Activated naive CD8-positive, alpha-beta T cell treated with anti-CD3 and anti-CD28 coated beads, Interleukin-2, amount 50 U/mL, for 24 hours (primary cell): ENCODE results near the gene INTS2.

Experiments
- ATAC-seq: fragments of 150-1000 bp; cut with Tn5 transposase; one replicate; pipeline ENCODE4 v1.10.0; 2021
- DNase-seq: peaks from one replicate; pipeline ENCODE4 v3.0.0; 2021
- H3K27ac Mint-ChIP-seq: one replicate; pipeline ENCODE4 v1.8.0; 2021; ENCODE audit warnings: mild to moderate bottlenecking, mixed read lengths
- H3K27me3 Mint-ChIP-seq: one replicate; pipeline ENCODE4 v1.8.0; 2021; ENCODE audit warnings: mixed read lengths
- H3K36me3 Mint-ChIP-seq: one replicate; pipeline ENCODE4 v1.8.0; 2021; ENCODE audit warnings: low read depth, mixed read lengths
- H3K4me1 Mint-ChIP-seq: one replicate; pipeline ENCODE4 v1.8.0; 2021; ENCODE audit warnings: mixed read lengths
- H3K4me3 Mint-ChIP-seq: one replicate; pipeline ENCODE4 v1.8.0; 2021; ENCODE audit warnings: mild to moderate bottlenecking, moderate library complexity, mixed read lengths
- H3K9me3 Mint-ChIP-seq: one replicate; pipeline ENCODE4 v1.8.0; 2021; ENCODE audit warnings: mixed read lengths

INTS2 gene

DNA sequence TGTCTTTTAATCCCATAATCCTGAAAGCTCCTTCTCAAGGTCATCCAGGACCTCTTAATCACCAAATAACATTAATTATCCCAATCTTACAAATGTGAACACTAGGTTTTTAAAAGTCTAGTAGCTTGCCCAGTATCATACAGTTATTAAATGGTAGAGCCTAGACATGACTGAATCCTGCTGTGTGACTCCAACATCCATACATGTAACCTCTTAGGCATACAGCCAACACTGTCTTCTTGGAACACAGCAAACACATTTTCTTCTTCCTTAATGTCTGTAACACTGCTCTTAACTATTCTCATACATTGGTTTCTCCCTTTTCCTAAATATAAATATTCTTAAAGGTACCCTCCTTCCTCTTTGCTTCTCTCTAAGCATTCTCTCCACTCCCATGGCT, 78.1 kb downstream of the INTS2 start:
- DNase-seq (no peak), ATAC-seq (no peak)
- H3K27me3 Mint-ChIP-seq, result no peaks in the 10 kb centered on the region
- no peak overlapping the region for H3K4me3 Mint-ChIP-seq
- no peaks in the 10 kb centered on the region for H3K4me1 Mint-ChIP-seq
- no peak overlapping the region for H3K27ac Mint-ChIP-seq
- H3K36me3 Mint-ChIP-seq, result peaks cover 35% of the 10 kb centered on the region
- H3K9me3 Mint-ChIP-seq, result no peaks in the 10 kb centered on the region

DNA sequence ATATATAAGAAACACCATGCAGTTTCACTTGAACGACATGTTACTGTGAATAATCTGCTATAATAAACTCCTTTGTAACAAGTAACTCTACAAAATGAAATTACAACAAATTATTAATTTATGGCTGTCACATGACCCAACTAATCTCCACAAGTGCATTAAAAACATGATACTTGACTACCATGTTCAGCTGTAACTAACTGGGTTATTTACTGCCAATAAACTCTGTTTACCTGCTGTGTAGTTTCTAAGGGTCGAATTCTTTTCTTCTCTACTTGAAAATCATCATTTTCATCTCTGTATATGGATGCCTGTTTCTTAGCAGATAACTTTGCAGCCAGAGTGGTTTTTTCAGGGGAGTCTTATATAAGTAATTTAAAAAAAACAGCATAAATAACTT, 78.9 kb downstream of the INTS2 start:
- H3K9me3 Mint-ChIP-seq, result no peaks in the 10 kb centered on the region
- peaks cover 38% of the 10 kb centered on the region for H3K36me3 Mint-ChIP-seq
- H3K27me3 Mint-ChIP-seq, result no peaks in the 10 kb centered on the region
- H3K4me3 Mint-ChIP-seq, result no peak overlapping the region
- no peaks in the 10 kb centered on the region for H3K4me1 Mint-ChIP-seq
- DNase-seq, result no peak
- no peak for ATAC-seq
- H3K27ac Mint-ChIP-seq, result no peak overlapping the region

DNA sequence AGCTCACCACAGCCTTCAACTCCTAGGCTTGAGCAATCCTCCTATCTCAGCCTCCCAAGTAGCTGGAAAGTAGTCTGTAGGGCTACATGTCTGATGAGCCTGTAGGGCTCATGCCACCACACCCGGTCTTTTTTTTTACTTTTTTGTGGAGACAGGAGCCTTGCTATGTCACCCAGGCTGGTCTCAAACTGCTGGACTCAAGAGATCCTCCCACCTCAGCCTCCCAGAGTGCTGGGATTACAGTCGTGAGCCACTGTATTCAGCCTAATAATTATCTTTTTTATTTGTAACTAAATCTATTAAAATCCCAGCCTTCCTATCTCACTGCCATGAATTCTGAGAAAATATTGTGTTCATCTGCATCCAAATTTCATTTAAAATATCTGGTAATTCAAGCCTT, 79.5 kb downstream of the INTS2 start:
- peaks cover 37% of the 10 kb centered on the region for H3K36me3 Mint-ChIP-seq
- no peak overlapping the region for H3K27ac Mint-ChIP-seq
- no peaks in the 10 kb centered on the region for H3K4me1 Mint-ChIP-seq
- no peaks in the 10 kb centered on the region for H3K27me3 Mint-ChIP-seq
- ATAC-seq (no peak), DNase-seq (no peak)
- H3K4me3 Mint-ChIP-seq, result no peak overlapping the region
- no peaks in the 10 kb centered on the region for H3K9me3 Mint-ChIP-seq

DNA sequence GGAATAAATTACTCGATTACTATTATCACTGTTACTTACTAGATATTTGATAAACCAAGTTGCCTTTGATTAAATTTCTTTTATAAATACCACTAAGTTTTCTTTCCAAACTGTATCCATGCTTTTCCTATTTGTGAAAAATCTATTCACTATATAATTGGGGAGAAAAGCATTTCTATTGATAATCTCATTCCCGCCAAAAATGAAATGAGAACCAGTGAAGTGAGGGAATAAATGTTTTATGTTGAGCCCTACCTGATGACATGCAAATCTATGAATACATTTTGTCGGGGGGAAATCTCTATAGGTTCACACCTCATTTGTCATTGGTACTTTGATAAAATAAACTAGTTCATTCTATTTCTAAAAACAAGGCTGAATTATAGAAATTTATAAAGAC, 80.1 kb downstream of the INTS2 start:
- ATAC-seq (no peak), DNase-seq (no peak)
- Mint-ChIP-seq H3K27ac (no peak overlapping the region), H3K4me1 (no peaks in the 10 kb centered on the region), H3K4me3 (no peak overlapping the region), H3K27me3 (no peaks in the 10 kb centered on the region), H3K9me3 (no peaks in the 10 kb centered on the region), H3K36me3 (peaks cover 40% of the 10 kb centered on the region)

DNA sequence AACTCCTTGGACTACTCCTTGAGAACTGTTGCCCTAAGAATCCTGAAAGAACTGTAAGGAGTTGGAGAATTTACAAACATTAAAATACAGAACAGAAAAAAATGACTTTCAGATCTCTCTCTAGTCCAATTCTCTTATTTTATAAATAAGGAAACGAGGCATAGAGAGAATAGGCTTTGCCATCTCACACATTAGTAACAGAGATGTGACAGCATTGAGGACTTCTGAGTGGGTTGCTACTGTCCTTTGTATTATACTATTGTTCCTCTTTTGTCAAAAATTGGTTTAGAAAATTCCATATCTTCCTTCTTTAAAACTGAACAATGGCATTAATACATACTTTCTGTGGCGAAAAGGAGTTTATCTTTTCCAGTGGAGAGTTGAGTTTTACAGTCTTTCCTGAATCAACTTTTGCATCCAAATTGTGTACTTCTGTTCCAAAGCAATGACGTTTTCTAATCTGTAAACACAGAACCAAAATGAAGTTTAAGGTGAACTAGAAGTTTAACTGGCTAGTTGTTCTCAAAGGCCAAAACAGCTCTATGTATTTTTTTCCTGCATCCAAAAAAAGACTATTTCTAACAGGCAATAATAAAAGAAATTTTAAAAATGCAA, 80.9 kb downstream of the INTS2 start:
- DNase-seq (no peak), ATAC-seq (no peak)
- Mint-ChIP-seq H3K4me3 (no peak overlapping the region), H3K4me1 (no peaks in the 10 kb centered on the region), H3K27me3 (no peaks in the 10 kb centered on the region), H3K9me3 (no peaks in the 10 kb centered on the region), H3K27ac (no peak overlapping the region), H3K36me3 (peaks cover 35% of the 10 kb centered on the region)

DNA sequence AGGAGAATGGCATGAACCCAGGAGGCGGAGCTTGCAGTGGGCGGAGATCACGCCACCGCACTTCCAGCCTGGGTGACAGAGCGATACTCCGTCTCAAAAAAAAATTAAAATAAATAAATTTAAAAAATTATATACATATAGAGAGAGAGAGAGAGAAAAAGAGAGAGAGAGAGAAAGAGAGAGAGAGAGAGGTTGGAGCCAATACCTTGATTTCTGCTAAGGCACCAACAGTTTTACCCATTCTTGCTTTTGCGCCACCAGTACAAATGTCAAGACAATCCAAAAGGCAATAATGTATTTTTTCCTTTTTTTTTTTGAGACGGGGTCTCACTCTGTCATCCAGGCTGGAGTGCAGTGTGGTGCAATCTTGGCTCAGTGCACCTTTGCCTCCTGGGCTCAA, 81.7 kb downstream of the INTS2 start:
- H3K9me3 Mint-ChIP-seq, result no peaks in the 10 kb centered on the region
- no peaks in the 10 kb centered on the region for H3K4me1 Mint-ChIP-seq
- no peaks in the 10 kb centered on the region for H3K27me3 Mint-ChIP-seq
- no peak overlapping the region for H3K4me3 Mint-ChIP-seq
- H3K27ac Mint-ChIP-seq, result no peak overlapping the region
- DNase-seq (no peak), ATAC-seq (no peak)
- peaks cover 34% of the 10 kb centered on the region for H3K36me3 Mint-ChIP-seq

DNA sequence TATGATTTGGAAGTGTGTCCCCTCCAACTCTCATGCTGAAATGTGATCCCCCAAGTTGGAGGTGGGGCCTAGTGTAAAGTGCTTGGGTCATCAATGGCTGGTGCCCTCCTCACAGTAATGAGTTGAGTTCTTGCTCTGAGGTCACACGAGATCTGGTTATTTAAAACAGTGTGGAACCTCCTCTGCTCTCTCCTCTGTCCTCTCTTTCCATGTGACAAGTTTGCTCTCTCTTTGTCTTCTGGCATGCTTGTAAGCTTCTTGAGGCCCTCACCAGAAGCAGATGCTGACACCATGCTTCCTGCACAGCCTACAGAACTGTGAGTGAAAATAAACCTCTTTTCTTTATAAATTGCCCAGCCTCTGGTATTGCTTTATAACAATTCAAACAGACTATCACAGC, 84.3 kb downstream of the INTS2 start:
- Mint-ChIP-seq H3K9me3 (no peaks in the 10 kb centered on the region), H3K27ac (no peak overlapping the region), H3K4me1 (no peaks in the 10 kb centered on the region), H3K4me3 (no peak overlapping the region), H3K27me3 (no peaks in the 10 kb centered on the region), H3K36me3 (peaks cover 28% of the 10 kb centered on the region)
- no peak for DNase-seq
- ATAC-seq, result no peak

DNA sequence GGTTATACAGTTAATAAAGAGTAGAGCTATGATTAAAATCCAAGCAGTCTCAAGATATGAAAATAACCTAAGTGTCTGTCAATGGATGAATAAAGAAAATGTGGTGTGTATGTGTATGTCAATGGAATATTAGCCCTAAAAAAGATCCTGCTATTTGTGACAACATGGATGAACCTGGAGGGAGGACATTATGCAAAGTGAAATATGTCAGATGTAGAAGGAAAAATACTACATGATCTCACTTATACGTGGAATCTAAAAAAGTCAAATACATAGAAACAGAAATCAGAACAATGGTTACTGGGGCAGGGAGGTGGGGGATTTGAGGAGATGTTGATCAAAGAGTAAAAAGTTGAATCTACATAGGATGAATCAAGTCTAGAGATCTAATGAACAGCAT, 84.9 kb downstream of the INTS2 start:
- Mint-ChIP-seq H3K36me3 (peaks cover 28% of the 10 kb centered on the region), H3K4me3 (no peak overlapping the region), H3K27ac (no peak overlapping the region), H3K9me3 (no peaks in the 10 kb centered on the region), H3K4me1 (no peaks in the 10 kb centered on the region), H3K27me3 (no peaks in the 10 kb centered on the region)
- DNase-seq, result no peak
- ATAC-seq, result no peak

DNA sequence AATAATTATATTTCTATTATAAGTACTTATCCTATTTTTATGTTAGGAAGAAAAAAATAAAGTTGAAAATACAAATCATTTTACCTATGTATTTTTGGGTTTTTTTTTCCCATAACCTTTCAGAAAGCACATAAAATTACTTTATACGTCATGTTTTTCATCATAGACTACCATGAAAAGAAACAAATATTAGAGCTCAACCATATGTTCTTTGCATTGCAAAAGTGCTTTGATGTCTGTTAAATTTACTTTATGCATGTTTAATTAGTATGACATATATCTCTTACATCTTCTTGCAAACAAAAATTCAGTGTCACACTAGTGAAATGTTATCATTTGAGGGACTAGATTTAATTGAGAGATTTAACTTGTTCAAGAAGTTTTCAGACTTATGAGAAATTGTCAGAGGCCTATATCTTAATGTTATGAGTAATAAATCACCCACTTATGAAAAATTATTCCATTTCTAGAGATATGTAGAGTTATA, 88.4 kb downstream of the INTS2 start:
- Mint-ChIP-seq H3K9me3 (no peaks in the 10 kb centered on the region), H3K4me1 (no peaks in the 10 kb centered on the region), H3K4me3 (no peak overlapping the region), H3K27me3 (no peaks in the 10 kb centered on the region), H3K27ac (no peak overlapping the region), H3K36me3 (peaks cover 12% of the 10 kb centered on the region)
- no peak for ATAC-seq
- no peak for DNase-seq

DNA sequence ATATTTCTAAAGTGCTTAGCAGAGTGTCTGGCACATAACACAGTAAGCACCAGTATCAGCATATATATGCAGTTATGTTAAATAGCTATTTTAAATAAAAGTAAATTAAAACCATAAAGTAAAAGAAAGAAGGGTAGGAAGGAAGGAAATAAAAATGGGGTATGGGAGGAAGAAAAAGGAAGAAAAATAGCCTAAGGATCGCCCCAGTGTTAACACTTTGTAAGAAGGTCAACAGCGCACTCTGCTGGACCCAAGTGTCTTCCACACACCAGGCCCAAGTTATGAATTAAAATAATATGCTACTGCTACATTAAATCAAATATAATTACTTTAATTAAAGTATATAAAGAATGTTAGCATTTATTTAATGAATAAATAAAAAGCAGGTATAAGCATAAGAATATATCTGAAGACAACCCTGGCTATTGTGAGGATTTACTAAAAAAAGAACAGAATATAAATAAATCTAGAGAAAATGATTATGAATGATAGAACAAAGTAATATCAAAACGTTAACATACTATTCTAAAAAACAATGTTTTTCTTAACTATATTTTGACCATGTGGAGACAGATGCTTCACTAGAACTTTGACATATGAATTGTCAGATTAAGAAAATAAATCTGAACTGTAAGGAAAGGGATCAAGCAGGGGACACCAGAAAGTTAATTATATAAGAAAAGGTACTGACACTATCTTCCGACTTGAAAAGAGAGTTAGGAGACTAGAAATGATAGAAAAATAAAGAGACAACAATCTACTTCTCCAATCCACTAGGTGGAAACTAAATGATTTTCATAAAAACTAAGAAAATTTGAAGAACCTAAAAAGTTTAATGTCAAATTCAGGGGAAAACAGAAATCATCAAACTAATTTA, 90.4 kb downstream of the INTS2 start:
- no peaks in the 10 kb centered on the region for H3K4me1 Mint-ChIP-seq
- peak; percentile 48 for DNase-seq
- ATAC-seq, result peak; percentile 43
- no peaks in the 10 kb centered on the region for H3K36me3 Mint-ChIP-seq
- H3K27ac Mint-ChIP-seq, result no peak overlapping the region
- H3K4me3 Mint-ChIP-seq, result no peak overlapping the region
- no peaks in the 10 kb centered on the region for H3K9me3 Mint-ChIP-seq
- no peaks in the 10 kb centered on the region for H3K27me3 Mint-ChIP-seq

DNA sequence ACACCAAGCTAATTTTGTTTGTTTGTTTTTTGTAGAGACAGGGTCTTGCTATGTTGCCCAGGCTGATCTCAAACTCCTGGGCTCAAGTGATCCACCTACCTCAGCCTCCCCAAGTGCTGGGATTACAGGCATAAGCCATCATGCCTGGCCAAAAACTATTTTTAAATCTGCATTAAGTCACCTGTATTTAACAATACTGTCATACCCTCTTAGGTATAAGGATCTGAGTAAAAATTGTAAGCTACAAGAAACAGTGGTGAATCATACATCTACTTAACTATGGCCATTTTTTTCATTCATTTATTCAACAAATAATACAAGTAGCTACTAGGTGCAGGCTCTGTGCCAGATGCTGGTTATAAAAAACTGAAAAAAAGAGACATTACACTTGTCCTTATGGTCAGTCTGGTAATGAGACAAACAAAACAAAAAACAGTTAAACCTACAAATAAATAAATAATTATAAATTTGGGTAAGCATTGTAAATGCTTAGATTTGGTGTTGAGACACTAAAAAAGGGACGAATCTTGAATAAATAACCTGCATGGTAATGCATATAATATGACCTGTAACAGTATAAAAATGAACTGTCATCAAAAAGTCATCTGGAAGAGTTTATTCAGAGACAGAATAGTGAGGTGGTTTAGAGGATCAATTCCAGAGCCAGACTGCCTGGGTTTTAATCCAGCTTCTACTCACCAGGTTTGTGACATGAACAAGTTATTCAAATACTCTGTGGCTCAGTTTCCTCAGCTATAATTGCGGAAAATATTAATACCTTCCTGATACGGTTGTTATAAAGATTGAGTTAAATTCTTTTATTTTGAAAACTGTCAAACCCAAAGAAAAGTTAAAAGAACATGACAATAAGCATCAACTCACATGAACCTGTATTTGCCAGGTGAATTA, 91.3 kb downstream of the INTS2 start:
- Mint-ChIP-seq H3K9me3 (no peaks in the 10 kb centered on the region), H3K4me1 (no peaks in the 10 kb centered on the region), H3K36me3 (no peaks in the 10 kb centered on the region), H3K4me3 (no peak overlapping the region), H3K27me3 (no peaks in the 10 kb centered on the region), H3K27ac (no peak overlapping the region)
- DNase-seq (no peak), ATAC-seq (no peak)

DNA sequence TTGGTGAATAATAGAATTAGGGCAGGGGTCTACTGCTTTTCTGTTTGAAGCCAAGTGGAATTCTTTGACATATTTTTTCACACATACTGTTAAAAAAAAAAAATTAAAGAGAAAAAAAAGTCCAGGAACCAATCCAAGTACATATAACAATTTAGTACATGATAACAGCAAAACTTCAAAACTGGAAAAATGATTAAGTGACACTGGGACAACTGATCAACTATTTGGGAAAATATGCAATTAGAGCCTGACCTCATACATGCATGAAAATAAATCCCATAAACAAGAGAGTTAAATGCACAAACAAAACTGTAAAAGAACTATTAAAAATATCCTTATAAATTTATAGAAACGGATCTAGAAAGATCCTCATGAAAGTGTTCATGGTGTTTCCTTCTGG, 92.2 kb downstream of the INTS2 start:
- DNase-seq (no peak), ATAC-seq (no peak)
- H3K4me3 Mint-ChIP-seq, result no peak overlapping the region
- H3K4me1 Mint-ChIP-seq, result no peaks in the 10 kb centered on the region
- H3K9me3 Mint-ChIP-seq, result no peaks in the 10 kb centered on the region
- no peaks in the 10 kb centered on the region for H3K36me3 Mint-ChIP-seq
- no peaks in the 10 kb centered on the region for H3K27me3 Mint-ChIP-seq
- no peak overlapping the region for H3K27ac Mint-ChIP-seq

DNA sequence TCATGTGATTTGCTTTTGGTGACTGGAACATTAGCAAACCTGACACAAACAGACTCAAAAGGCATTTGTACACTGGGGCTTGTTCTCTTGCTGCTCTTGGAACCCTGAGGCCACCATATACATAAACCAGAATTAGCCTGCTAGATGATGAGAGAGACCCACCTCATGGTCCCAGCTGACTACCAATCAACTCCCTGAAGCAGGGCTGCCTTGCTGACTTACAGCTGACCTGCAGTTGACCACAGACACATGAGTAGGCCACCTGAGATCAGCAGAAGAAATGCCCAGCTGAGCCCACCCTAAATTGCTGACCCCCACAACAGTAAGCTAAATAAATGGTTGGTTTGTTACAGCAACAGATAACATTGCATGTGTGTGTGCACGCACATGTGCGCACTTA, 93.2 kb downstream of the INTS2 start:
- no peaks in the 10 kb centered on the region for H3K27me3 Mint-ChIP-seq
- H3K27ac Mint-ChIP-seq, result no peak overlapping the region
- ATAC-seq (no peak), DNase-seq (no peak)
- H3K4me1 Mint-ChIP-seq, result no peaks in the 10 kb centered on the region
- H3K4me3 Mint-ChIP-seq, result no peak overlapping the region
- no peaks in the 10 kb centered on the region for H3K36me3 Mint-ChIP-seq
- H3K9me3 Mint-ChIP-seq, result no peaks in the 10 kb centered on the region

DNA sequence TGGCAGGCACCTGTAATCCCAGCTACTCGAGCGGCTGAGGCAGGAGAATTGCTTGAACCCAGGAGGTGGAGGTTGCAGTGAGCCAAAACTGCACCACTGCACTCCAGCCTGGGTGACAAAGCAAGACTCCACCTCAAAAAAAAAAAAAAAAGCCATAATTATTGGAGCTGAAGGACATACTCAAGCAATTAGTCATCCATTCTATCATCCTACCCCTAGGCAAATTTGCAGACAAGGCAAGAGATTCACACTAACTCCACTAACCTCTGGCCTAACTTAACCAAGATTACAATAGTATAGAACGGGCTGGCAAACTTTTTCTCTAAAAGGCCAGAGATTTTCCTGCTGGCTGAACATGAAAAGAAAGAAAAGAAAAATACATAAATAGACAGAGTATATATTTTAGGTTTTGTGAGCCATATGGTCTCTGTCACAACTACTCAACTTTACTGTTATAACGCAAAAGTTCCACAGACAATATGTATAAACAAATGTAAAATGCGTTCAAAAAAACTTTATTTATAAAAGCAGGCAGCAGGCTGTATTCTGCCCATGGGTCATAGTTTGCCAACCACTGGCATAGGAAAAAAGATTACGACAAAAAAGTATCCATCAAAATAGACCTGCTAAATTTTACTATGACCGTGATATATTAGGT, 94.1 kb downstream of the INTS2 start:
- no peaks in the 10 kb centered on the region for H3K27me3 Mint-ChIP-seq
- H3K27ac Mint-ChIP-seq, result no peak overlapping the region
- no peak overlapping the region for H3K4me3 Mint-ChIP-seq
- no peaks in the 10 kb centered on the region for H3K9me3 Mint-ChIP-seq
- ATAC-seq (no peak), DNase-seq (no peak)
- no peaks in the 10 kb centered on the region for H3K36me3 Mint-ChIP-seq
- H3K4me1 Mint-ChIP-seq, result no peaks in the 10 kb centered on the region
